AG04450 (cell line): ENCODE results near the gene PCOLCE2. TPM values are rescaled to one million over a fixed set of nuclear protein-coding genes. Genes with fewer than 3 reads are reported as not detected.

Source experiments
- CTCF ChIA-PET: fragments of 300-600, 350-600 bp; formaldehyde crosslinking; extraction: SDS; loops from one replicate; lab custom pipeline; 2022; ENCODE audit warnings: antibody characterized with exemption, inconsistent platforms; lab: Charles Lee
- POLR2A ChIA-PET: fragments of 350-600 bp; formaldehyde crosslinking; extraction: SDS; loops from one replicate; lab custom pipeline; 2021; ENCODE audit warnings: antibody characterized with exemption, inconsistent platforms; lab: Yijun Ruan, JAX
- DNase-seq: peaks from one replicate; pipeline ENCODE4 v3.0.0-alpha.2; 2011; ENCODE audit warnings: low read depth, low spot score
- H3K27ac ChIP-seq: one replicate; pipeline ENCODE4 v1.5.1; 2012; ENCODE audit warnings: low read depth, low read length, control low read depth
- H3K27me3 ChIP-seq: one replicate; pipeline ENCODE4 v1.6.0; 2012; ENCODE audit warnings: low read length; ENCODE audit not compliant: control insufficient read depth, insufficient read depth
- H3K4me3 ChIP-seq: 2 replicates; pipeline ENCODE4 v1.5.1; 2011; ENCODE audit warnings: mild to moderate bottlenecking, low read depth, low read length, control low read depth
- H3K9me3 ChIP-seq: 2 replicates; pipeline ENCODE4 v1.5.1; 2012; ENCODE audit warnings: low read length; ENCODE audit not compliant: control insufficient read depth, insufficient read depth
- polyA plus RNA-seq: library from polyadenylated mRNA; depleted of rRNA; stranded (reverse); fragments of >200 nt; gene quantifications from 2 replicates; pipeline ENCODE4 v1.2.3, GENCODE V29; 2011
- TF ChIP-seq, protein P1 (sequence below): IDR thresholded peaks from 2 replicates; pipeline ENCODE4 v1.5.1; 2011; ENCODE audit warnings: low read depth, low read length, control low read depth, inconsistent platforms

The PCOLCE2 gene
- polyA plus RNA-seq, 1 experiment: 1.1 TPM

GRCh38 chr3:142849148-142849547 lies 39.7 kb downstream of the PCOLCE2 start:
- POLR2A ChIA-PET: no interaction called here
- TF ChIP-seq, protein P1, sequence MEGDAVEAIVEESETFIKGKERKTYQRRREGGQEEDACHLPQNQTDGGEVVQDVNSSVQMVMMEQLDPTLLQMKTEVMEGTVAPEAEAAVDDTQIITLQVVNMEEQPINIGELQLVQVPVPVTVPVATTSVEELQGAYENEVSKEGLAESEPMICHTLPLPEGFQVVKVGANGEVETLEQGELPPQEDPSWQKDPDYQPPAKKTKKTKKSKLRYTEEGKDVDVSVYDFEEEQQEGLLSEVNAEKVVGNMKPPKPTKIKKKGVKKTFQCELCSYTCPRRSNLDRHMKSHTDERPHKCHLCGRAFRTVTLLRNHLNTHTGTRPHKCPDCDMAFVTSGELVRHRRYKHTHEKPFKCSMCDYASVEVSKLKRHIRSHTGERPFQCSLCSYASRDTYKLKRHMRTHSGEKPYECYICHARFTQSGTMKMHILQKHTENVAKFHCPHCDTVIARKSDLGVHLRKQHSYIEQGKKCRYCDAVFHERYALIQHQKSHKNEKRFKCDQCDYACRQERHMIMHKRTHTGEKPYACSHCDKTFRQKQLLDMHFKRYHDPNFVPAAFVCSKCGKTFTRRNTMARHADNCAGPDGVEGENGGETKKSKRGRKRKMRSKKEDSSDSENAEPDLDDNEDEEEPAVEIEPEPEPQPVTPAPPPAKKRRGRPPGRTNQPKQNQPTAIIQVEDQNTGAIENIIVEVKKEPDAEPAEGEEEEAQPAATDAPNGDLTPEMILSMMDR: no peak
- Histone ChIP-seq H3K27ac (no peak overlapping the region), H3K9me3 (no peaks in the 10 kb centered on the region), H3K4me3 (no peak overlapping the region), H3K27me3 (no peaks in the 10 kb centered on the region)
- CTCF ChIA-PET: interaction anchor here (4.1 kb wide), 1 partner anchor 20 kb away, joined by 19 read pairs; no protein-coding TSS in a partner anchor
- no peak for DNase-seq

- H3K27me3 ChIP-seq: no peaks in the 10 kb centered on the region
- ChIA-PET CTCF (interaction anchor here (0.6 to 4.1 kb wide), 5 partner anchors 8 to 141 kb away, joined by 3 to 19 read pairs (median 4); no protein-coding TSS in a partner anchor), POLR2A (no interaction called here)
- no peaks in the 10 kb centered on the region for H3K9me3 ChIP-seq
- TF ChIP-seq, protein P1: no peak
- H3K4me3 ChIP-seq: no peak overlapping the region
- no peak overlapping the region for H3K27ac ChIP-seq
- no peak for DNase-seq
Measured at GRCh38 chr3:142846779-142847577, 41.9 kb downstream of the PCOLCE2 start.

GRCh38 chr3:142844339-142844977 lies 44.4 kb downstream of the PCOLCE2 start:
- Histone ChIP-seq H3K4me3 (no peak overlapping the region), H3K27ac (no peak overlapping the region), H3K27me3 (no peaks in the 10 kb centered on the region), H3K9me3 (no peaks in the 10 kb centered on the region)
- CTCF ChIA-PET: interaction anchor here (0.6 to 1.9 kb wide), 2 partner anchors 16 to 143 kb away, joined by 3 to 13 read pairs; no protein-coding TSS in a partner anchor
- POLR2A ChIA-PET: no interaction called here
- TF ChIP-seq, protein P1: peak; percentile 59
- DNase-seq: no peak

DNA sequence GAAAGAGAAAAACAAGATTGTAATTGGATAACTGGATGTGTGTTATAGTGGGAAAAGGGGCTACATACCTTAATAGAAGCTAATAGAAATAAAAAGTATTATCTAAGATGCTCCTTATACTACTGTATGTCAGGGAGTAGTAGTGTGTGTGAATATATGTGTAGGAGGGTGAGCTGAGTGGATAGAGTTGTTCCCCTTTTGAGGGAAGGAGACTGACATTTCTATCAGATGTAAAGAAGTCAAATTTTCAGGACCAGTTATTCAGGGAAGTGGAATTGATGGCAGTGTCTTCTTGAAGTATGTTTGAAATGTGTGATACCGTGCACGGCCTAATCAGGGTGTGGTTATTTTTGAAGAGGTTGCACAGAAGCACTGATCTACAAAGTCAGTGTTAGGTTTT lies 49.1 kb downstream of the PCOLCE2 start:
- Histone ChIP-seq H3K4me3 (no peak overlapping the region), H3K27me3 (no peaks in the 10 kb centered on the region), H3K9me3 (no peaks in the 10 kb centered on the region), H3K27ac (no peak overlapping the region)
- DNase-seq: no peak
- ChIA-PET CTCF (interaction anchor here (0.5 to 2.1 kb wide), 3 partner anchors 8 to 140 kb away, joined by 3 to 12 read pairs (median 3); no protein-coding TSS in a partner anchor), POLR2A (no interaction called here)
- TF ChIP-seq, protein P1: no peak
